ENCODE data around the gene MESP1. TPM values are rescaled to one million over a fixed set of nuclear protein-coding genes. Genes with fewer than 3 reads are reported as not detected.

The MESP1 gene
- total RNA-seq, 1 experiment from 2014 or later = 6.4 TPM

GRCh38 chr15:89724621-89725020, 26.4 kb downstream of the MESP1 start:
- BruUV-seq (replicated peaks) = no TSS peak
- no peak for DNase-seq (ENCODE audit: low read depth, low spot score)
- CTCF ChIA-PET = no interaction called here
- POLR2A ChIA-PET = no interaction called here
- no peak overlapping the region for H3K27ac ChIP-seq (ENCODE audit: low read length)
- no peak for TF ChIP-seq TCF7L2 (IDR thresholded peaks at IDR 0.05; ENCODE audit: low read depth, low read length)
- no peak for TF ChIP-seq POLR2AphosphoS5 (IDR thresholded peaks at IDR 0.05; ENCODE audit: low read depth, low read length)
- TF ChIP-seq REST (IDR thresholded peaks at IDR 0.05; ENCODE audit: insufficient read depth in 1 of 2, low read depth in 2 of 2, low read length in 1 of 2) = no peak
- TF ChIP-seq SIN3A (IDR thresholded peaks at IDR 0.05; ENCODE audit: borderline replicate concordance, insufficient read depth, low read depth, low read length) = no peak
- TF ChIP-seq CTCF (IDR thresholded peaks at IDR 0.05) = no peak
- intact Hi-C loops (cut with micrococcal nuclease; ENCODE audit: unreplicated experiment) = no loop called here
- H3K27me3 ChIP-seq (ENCODE audit: control insufficient read depth, insufficient read depth, low read length) = no peaks in the 10 kb centered on the region
- no peak for ATAC-seq
- 0 out of 2 replicates have a peak, but pooled peaks cover 3% of the 10 kb centered on the region for H3K9me3 ChIP-seq (ENCODE audit: control insufficient read depth, insufficient read depth, low read depth, low read length)
- no peaks in the 10 kb centered on the region for H3K36me3 ChIP-seq (ENCODE audit: control insufficient read depth, insufficient read depth, low read length)
- H3K4me3 ChIP-seq (ENCODE audit: low read depth in 2 of 2, low read length in 2 of 2) = no peak overlapping the region
- H3K4me1 ChIP-seq (ENCODE audit: control insufficient read depth, insufficient read depth, low read length) = no peaks in the 10 kb centered on the region
- in situ Hi-C loops (cut with HindIII; ENCODE audit: low pct_unique_long_range_greater_than_20kb, low sequenced_read_pairs) = no loop called here

GRCh38 chr15:89723031-89723430, 28.0 kb downstream of the MESP1 start:
- POLR2A ChIA-PET = no interaction called here
- in situ Hi-C loops (cut with HindIII; ENCODE audit: low pct_unique_long_range_greater_than_20kb, low sequenced_read_pairs) = no loop called here

More at GRCh38 chr15:89723031-89723430, 28.0 kb downstream of the MESP1 start:
- no peak overlapping the region for H3K4me3 ChIP-seq (ENCODE audit: low read depth in 2 of 2, low read length in 2 of 2)
- ATAC-seq (no peak), DNase-seq (ENCODE audit: low read depth, low spot score) (no peak)
- H3K9me3 ChIP-seq (ENCODE audit: control insufficient read depth, insufficient read depth, low read depth, low read length) = 0 out of 2 replicates have a peak, but pooled peaks cover 3% of the 10 kb centered on the region
- CTCF ChIA-PET = no interaction called here
- intact Hi-C loops (cut with micrococcal nuclease; ENCODE audit: unreplicated experiment) = no loop called here
- TF ChIP-seq CTCF (IDR thresholded peaks at IDR 0.05) (no peak), REST (IDR thresholded peaks at IDR 0.05; ENCODE audit: insufficient read depth in 1 of 2, low read depth in 2 of 2, low read length in 1 of 2) (no peak), TCF7L2 (IDR thresholded peaks at IDR 0.05; ENCODE audit: low read depth, low read length) (no peak), POLR2AphosphoS5 (IDR thresholded peaks at IDR 0.05; ENCODE audit: low read depth, low read length) (no peak), SIN3A (IDR thresholded peaks at IDR 0.05; ENCODE audit: borderline replicate concordance, insufficient read depth, low read depth, low read length) (no peak)
- no peaks in the 10 kb centered on the region for H3K4me1 ChIP-seq (ENCODE audit: control insufficient read depth, insufficient read depth, low read length)
- H3K27ac ChIP-seq (ENCODE audit: low read length) = no peak overlapping the region
- no peaks in the 10 kb centered on the region for H3K27me3 ChIP-seq (ENCODE audit: control insufficient read depth, insufficient read depth, low read length)
- BruUV-seq (replicated peaks) = no TSS peak
- H3K36me3 ChIP-seq (ENCODE audit: control insufficient read depth, insufficient read depth, low read length) = no peaks in the 10 kb centered on the region
